Endodermal cell (in vitro differentiated cells): ENCODE results near the gene PCDH17. TPM values are rescaled to one million over a fixed set of nuclear protein-coding genes. Genes with fewer than 3 reads are reported as not detected.
A peak's percentile ranks its signal among the peaks of the same experiment; 100 is the strongest.

Experiments
- DNase-seq: peaks from one replicate; pipeline ENCODE4 v3.0.0-alpha.2; 2017
- H3K27ac ChIP-seq: 2 replicates; pipeline ENCODE4 v1.5.1; 2013; ENCODE audit warnings: mild to moderate bottlenecking, low read depth, low read length, moderate library complexity
- H3K27me3 ChIP-seq: 2 replicates; pipeline ENCODE4 v1.6.1; 2013; ENCODE audit warnings: mild to moderate bottlenecking, low read length, moderate library complexity; ENCODE audit not compliant: insufficient read depth, control insufficient read depth, poor library complexity, severe bottlenecking
- H3K36me3 ChIP-seq: 2 replicates; pipeline ENCODE4 v1.7.0; 2013; ENCODE audit warnings: mild to moderate bottlenecking, low read length, moderate library complexity; ENCODE audit not compliant: control insufficient read depth, insufficient read depth
- H3K4me1 ChIP-seq: one replicate; pipeline ENCODE4 v1.7.0; 2013; ENCODE audit warnings: low read length; ENCODE audit not compliant: control insufficient read depth, insufficient read depth
- H3K4me3 ChIP-seq: 2 replicates; pipeline ENCODE4 v1.5.1; 2013; ENCODE audit warnings: mild to moderate bottlenecking, low read length, moderate library complexity
- H3K9ac ChIP-seq: 2 replicates; pipeline ENCODE4 v1.6.1; 2013; ENCODE audit warnings: mild to moderate bottlenecking, low read length, moderate library complexity; ENCODE audit not compliant: poor library complexity, severe bottlenecking; ENCODE audit errors: extremely low read depth
- H3K9me3 ChIP-seq: 2 replicates; pipeline ENCODE4 v1.6.1; 2013; ENCODE audit warnings: mild to moderate bottlenecking, low read length, moderate library complexity; ENCODE audit not compliant: control insufficient read depth
- H3K27ac Mint-ChIP-seq: 2 replicates; pipeline ENCODE4 v1.8.0; 2020; ENCODE audit warnings: mixed read lengths
- H3K27me3 Mint-ChIP-seq: 2 replicates; pipeline ENCODE4 v1.8.0; 2021; ENCODE audit warnings: mild to moderate bottlenecking, mixed read lengths; ENCODE audit not compliant: insufficient read depth
- H3K36me3 Mint-ChIP-seq: 2 replicates; pipeline ENCODE4 v1.8.0; 2020; ENCODE audit warnings: low read depth, mixed read lengths
- H3K4me1 Mint-ChIP-seq: 2 replicates; pipeline ENCODE4 v1.8.0; 2020; ENCODE audit warnings: mixed read lengths
- H3K4me3 Mint-ChIP-seq: 2 replicates; pipeline ENCODE4 v1.8.0; 2020; ENCODE audit warnings: mild to moderate bottlenecking, moderate library complexity, mixed read lengths
- H3K9me3 Mint-ChIP-seq: 2 replicates; pipeline ENCODE4 v1.8.0; 2020; ENCODE audit warnings: mild to moderate bottlenecking, mixed read lengths
- WGBS, 2 experiments: methylation state at CpG; one replicate each; pipeline versions ENCODE4 v1.1.5 to v1.1.7; 2013; ENCODE audit warnings: missing lambda C conversion rate in 2 of 2, mixed read lengths in 1 of 2; ENCODE audit not compliant: insufficient coverage in 1 of 2, insufficient read length in 1 of 2; 5-methylcytosine and 5-hydroxymethylcytosine counted together
- total RNA-seq, 2 donors: library from RNA; stranded (reverse); fragmentation: NEBNext Ultra II Directional in 1 of 2; extraction: Animal tissue kit (Norgen Biotek cat#: 25700) in 1 of 2; gene quantifications; 2 replicates in 1 of 2; 3 replicates in 1 of 2; pipeline ENCODE4 v1.2.1, GENCODE V29; 2021
- TF ChIP-seq, protein P1 (sequence below): fragments of 200-600 bp; sonication (generic); conservative IDR thresholded peaks from 2 replicates; pipeline ENCODE4 v1.5.0; 2021; ENCODE audit warnings: antibody characterized with exemption, mild to moderate bottlenecking

PCDH17 gene
- total RNA-seq, 2 donors from 2014 or later, result 3.7 to 6.3 TPM

DNA sequence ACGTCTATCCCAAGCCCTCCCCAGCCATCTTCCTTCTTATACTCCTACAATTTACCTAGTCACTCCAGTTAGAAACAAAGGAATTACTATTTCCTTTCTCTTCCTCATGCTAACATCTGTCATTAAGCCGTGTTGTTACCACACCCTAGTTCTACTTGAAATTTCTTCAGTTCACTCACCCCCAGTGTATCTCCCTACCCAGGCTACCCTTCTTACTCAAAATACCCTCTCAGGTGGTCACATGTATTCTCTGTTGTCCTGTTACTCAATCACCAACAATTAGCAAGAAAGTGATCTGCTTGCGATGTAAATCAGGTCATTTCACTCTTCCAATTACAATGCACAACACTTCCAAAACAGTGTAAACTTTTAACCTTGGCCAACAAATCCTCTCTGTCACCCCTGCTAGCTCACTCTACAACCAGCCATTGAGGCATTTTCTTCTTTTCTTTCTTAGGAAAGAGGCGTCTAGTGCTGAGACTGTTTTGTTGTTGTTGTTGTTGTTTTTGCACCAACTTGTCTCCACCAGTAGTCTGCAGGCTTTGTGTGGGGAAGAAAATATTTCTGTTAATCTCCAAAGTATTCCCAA is 50.7 kb downstream of the PCDH17 start:
- no peak overlapping the region for H3K9ac ChIP-seq
- Mint-ChIP-seq H3K36me3 (no peaks in the 10 kb centered on the region), H3K4me3 (no peak overlapping the region), H3K27ac (peak overlapping the region; percentile 46), H3K4me1 (peaks cover 13% of the 10 kb centered on the region), H3K9me3 (no peaks in the 10 kb centered on the region), H3K27me3 (no peaks in the 10 kb centered on the region)
- no peaks in the 10 kb centered on the region for H3K4me1 ChIP-seq
- TF ChIP-seq, protein P1, sequence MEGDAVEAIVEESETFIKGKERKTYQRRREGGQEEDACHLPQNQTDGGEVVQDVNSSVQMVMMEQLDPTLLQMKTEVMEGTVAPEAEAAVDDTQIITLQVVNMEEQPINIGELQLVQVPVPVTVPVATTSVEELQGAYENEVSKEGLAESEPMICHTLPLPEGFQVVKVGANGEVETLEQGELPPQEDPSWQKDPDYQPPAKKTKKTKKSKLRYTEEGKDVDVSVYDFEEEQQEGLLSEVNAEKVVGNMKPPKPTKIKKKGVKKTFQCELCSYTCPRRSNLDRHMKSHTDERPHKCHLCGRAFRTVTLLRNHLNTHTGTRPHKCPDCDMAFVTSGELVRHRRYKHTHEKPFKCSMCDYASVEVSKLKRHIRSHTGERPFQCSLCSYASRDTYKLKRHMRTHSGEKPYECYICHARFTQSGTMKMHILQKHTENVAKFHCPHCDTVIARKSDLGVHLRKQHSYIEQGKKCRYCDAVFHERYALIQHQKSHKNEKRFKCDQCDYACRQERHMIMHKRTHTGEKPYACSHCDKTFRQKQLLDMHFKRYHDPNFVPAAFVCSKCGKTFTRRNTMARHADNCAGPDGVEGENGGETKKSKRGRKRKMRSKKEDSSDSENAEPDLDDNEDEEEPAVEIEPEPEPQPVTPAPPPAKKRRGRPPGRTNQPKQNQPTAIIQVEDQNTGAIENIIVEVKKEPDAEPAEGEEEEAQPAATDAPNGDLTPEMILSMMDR, result no peak
- H3K4me3 ChIP-seq, result no peak overlapping the region
- no peak for DNase-seq
- H3K27ac ChIP-seq, result no peak overlapping the region
- no peaks in the 10 kb centered on the region for H3K27me3 ChIP-seq
- no peaks in the 10 kb centered on the region for H3K36me3 ChIP-seq
- WGBS, 2 experiments, result 64 to 76% methylated on average over 3 of the region's 4 CpGs
- H3K9me3 ChIP-seq, result no peaks in the 10 kb centered on the region

DNA sequence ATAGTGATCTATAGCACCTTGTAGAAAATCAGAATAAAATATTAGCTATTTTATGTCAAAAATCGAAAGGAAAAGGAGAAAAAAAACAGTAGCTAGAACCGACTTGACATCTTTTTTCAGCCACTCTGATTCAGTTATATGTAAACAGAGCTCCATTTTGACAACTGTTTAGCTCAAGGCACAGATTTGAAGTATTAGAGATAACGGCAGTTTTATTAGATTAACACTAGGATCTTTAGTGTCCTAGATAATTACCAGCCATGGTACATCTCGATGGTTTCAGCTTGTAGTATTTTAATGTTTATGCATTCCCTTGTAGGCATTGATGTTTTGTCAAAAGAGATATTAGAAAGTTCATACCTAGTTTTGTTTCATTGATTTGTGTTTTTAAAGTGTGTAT is 67.3 kb downstream of the PCDH17 start:
- H3K9me3 Mint-ChIP-seq, result no peaks in the 10 kb centered on the region
- no peak overlapping the region for H3K27ac Mint-ChIP-seq
- Histone ChIP-seq H3K36me3 (no peaks in the 10 kb centered on the region), H3K27ac (no peak overlapping the region), H3K9me3 (no peaks in the 10 kb centered on the region), H3K27me3 (no peaks in the 10 kb centered on the region), H3K9ac (no peak overlapping the region), H3K4me1 (no peaks in the 10 kb centered on the region), H3K4me3 (no peak overlapping the region)
- WGBS, 2 experiments, result 85 to 95% methylated on average over 4 of the region's 4 CpGs
- H3K4me3 Mint-ChIP-seq, result no peak overlapping the region
- DNase-seq, result no peak
- no peaks in the 10 kb centered on the region for H3K36me3 Mint-ChIP-seq
- no peaks in the 10 kb centered on the region for H3K27me3 Mint-ChIP-seq
- TF ChIP-seq, protein P1, result no peak
- H3K4me1 Mint-ChIP-seq, result no peaks in the 10 kb centered on the region

DNA sequence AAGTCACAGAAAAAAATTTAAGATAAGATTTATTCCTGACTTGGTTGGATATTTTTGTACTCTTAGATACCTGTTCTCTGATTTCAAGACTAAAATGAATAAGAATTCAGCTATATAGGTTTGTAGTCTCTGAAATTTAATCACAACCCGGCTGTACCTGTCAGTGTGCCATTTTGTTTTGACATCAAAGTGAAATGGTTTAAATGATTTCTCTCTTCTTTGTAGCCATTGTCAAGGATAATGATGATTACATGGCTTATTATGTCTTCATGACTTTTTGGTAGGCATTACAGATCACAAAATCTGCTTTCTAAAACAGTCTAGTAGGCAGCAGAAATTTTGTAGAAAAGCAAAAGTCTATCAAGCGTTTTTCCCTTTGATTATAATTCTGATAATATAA is 72.5 kb downstream of the PCDH17 start:
- Histone ChIP-seq H3K9ac (no peak overlapping the region), H3K27ac (no peak overlapping the region), H3K36me3 (no peaks in the 10 kb centered on the region), H3K9me3 (no peaks in the 10 kb centered on the region), H3K4me1 (no peaks in the 10 kb centered on the region), H3K4me3 (no peak overlapping the region), H3K27me3 (no peaks in the 10 kb centered on the region)
- TF ChIP-seq, protein P1, result no peak
- no peaks in the 10 kb centered on the region for H3K36me3 Mint-ChIP-seq
- H3K4me3 Mint-ChIP-seq, result no peak overlapping the region
- H3K27me3 Mint-ChIP-seq, result no peaks in the 10 kb centered on the region
- WGBS, 2 experiments, result 100% methylated on average over 1 of the region's 2 CpGs
- no peak overlapping the region for H3K27ac Mint-ChIP-seq
- DNase-seq, result no peak
- H3K4me1 Mint-ChIP-seq, result no peaks in the 10 kb centered on the region
- H3K9me3 Mint-ChIP-seq, result no peaks in the 10 kb centered on the region
